ENCODE results near the gene WASHC3.

WASHC3 gene

GRCh38 chr12:101963697-101964096 lies 98.1 kb downstream of the WASHC3 start:
- DNase-seq (ENCODE audit: low spot score): no peak
- in situ Hi-C loops (cut with MboI; ENCODE audit: low pct_unique_long_range_greater_than_20kb, low sequenced_read_pairs, unreplicated experiment): no loop called here
- TF ChIP-seq CTCF (IDR thresholded peaks at IDR 0.05; ENCODE audit: extremely low read depth, insufficient read depth, missing control alignments): no peak
